C1 segment of cervical spinal cord (tissue), 14 donors: ENCODE measurements around the gene FOXO1.

ENCODE experiments used
- DNase-seq, 14 donors: peaks; one replicate each; lab custom pipeline; 2025; lab: John Stamatoyannopoulos, UW

FOXO1 gene

GRCh38 chr13:40580566-40581276, 85.7 kb downstream of the FOXO1 start:
- DNase-seq: no peak

GRCh38 chr13:40579535-40579934, 86.9 kb downstream of the FOXO1 start:
- no peak for DNase-seq

- no peak for DNase-seq
Observed at GRCh38 chr13:40578055-40578454, 88.4 kb downstream of the FOXO1 start.

DNA sequence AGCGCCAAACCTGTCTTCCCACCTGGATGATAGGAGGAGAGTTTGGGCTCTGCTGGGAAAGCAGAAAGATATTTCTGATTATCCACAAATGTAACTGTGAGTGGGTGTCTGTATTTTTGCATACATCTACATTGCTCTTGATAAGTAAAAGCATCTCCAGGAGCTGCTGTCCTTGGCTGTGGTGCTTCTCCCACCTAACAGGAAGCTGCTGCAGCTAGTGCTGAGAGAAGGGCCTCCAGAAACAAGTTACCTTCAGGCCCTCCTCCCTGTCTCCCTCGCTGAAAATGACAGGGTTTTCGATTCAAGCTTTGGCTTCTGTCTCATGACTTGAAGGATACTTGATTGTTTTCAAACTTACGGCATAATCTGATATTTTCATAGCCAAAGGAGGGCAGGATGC, 90.1 kb downstream of the FOXO1 start:
- no peak for DNase-seq

- DNase-seq: no peak
Observed at GRCh38 chr13:40572961-40573360, 93.5 kb downstream of the FOXO1 start.

DNA sequence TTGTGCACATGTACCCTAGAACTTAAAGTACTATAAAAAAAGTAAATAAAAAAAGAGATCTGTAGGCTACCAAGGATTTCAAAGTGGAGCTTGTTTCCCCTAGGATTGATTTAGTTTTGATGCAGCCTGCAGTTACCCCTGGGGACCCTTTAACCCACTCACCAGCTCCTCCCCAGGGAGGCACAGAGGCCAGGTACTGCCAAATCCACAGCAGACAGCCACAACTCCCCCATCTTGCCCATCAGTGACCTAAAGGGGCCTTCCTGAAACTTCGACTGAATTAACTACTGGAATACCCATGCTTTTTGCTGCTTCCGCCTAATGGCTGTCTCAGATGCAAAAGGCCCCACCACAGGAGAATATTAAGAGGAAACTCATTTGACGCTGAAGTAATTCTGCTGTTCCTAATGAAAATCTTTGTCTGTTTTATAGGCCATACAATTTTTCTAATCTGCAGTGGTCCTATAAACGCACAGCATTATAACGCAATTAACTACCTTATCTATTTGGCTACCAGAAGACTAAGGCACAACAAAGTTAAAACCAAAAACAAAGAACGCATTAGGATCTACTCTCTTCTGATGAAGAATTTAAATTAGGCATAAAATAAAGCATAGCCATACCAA, 95.0 kb downstream of the FOXO1 start:
- no peak for DNase-seq

- no peak for DNase-seq
Observed at GRCh38 chr13:40570930-40571329, 95.5 kb downstream of the FOXO1 start.

DNA sequence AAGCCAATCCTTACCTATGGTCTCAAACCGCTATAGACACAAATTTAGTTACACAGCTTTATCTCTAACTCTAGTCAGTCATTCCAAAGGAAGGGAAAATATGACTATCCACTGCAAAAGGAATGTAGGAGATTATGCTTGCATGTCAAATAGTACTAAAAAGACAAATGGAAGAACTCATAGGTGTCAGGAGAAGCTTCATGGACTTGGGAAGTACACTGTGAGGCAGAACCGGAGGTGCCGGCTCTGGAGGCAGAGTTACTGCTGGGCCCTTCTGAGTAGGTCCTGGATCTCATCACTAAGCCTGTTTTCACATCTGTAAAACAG, 97.5 kb downstream of the FOXO1 start:
- no peak for DNase-seq

DNA sequence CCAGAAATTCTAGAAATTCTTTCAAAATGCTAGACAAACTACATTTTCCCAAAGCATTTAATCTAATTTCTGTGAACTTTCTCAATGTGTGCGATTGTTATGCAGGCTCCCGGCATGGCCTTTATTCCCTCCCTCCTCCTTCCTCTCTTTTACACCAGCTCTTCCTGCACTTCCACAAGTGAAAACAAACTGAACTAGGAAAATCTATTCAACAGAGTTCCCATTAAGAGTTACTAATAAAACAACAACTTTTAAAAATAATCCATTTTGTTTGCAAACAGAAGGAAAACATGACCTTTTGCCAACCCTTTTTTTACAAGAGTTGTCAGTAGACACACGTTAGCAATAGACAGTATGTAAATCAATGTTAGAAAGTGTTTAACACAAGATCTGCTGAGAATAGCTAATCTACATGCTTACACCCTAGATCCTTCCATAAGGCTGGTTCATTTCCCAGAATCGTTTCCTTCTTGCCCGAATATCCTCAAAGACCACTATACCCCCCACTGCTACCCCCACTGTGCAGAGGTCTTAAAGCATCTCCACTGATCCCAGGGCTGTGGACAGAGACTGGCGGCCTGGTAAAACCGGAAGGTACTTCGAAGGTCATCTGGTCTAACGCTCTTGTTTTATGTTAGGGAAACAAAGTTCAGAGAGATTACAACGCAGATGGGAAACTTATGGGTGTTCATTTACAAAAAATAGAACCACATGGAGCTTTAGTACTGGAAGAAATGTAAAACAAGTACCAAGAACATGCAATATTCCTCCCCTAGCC, 98.0 kb downstream of the FOXO1 start:
- DNase-seq: no peak

GRCh38 chr13:40566811-40567210, 99.6 kb downstream of the FOXO1 start:
- DNase-seq: no peak

- no peak for DNase-seq
Observed at GRCh38 chr13:40565282-40566148, 100.9 kb downstream of the FOXO1 start.

- no peak for DNase-seq
Observed at GRCh38 chr13:40564342-40565001, 102.0 kb downstream of the FOXO1 start.

DNA sequence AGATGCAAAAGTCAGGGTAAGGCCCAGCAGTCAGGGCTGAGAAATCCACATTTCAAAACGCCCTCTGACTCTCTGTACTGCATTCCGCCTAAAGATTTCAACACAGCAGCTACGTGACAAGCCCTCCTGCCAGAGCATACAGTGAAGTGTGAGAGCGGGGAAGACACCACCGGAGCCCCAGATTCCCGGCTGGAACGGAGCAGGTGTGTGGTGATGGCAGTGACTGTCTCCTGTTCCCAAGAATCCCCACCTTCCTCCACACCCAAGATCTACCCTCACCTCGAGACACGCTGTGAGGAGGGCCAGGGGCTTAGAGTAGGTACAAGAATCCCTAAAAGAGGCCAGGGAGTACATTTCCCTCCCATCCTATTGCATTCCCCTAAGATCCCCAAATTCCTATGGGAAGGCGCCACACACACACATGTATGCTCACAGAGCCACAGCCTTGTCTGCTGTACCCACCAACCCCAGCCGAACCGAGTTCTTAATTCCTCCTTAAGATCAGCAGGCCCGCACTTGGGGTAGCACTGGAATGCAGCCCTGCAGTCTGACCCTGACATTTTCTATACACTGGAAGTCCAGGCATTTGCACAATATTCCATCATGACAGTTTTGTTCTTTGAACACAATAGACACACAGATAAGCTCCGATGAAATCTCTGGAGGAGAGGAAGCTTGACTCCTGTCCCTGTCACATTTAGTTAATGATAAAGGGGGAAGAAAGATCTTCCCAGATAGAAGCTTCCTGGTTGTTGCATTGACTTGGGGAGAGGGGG, 102.9 kb downstream of the FOXO1 start:
- no peak for DNase-seq

DNA sequence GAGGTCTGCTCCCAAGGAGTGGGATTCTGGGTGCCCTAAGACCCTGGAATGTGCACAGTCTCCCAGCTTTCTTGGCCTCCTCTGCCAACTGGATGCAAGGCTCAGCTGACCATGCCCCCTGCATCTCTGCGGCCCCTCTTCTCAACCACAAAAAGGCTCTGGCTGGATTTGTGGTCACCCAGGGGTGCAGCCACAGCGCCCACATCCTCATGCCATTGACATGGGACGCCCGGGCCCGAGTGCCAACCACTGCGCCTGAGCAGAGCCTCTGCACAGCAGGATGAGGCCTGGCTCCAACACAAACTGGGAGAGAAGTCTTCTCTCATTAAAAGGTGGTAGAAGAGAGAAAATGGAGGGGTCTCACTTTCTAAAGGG, 103.5 kb downstream of the FOXO1 start:
- no peak for DNase-seq

GRCh38 chr13:40559915-40560314, 106.5 kb downstream of the FOXO1 start:
- DNase-seq: no peak

GRCh38 chr13:40558656-40559055, 107.8 kb downstream of the FOXO1 start:
- no peak for DNase-seq

GRCh38 chr13:40556453-40556852, 110.0 kb downstream of the FOXO1 start:
- no peak for DNase-seq

DNA sequence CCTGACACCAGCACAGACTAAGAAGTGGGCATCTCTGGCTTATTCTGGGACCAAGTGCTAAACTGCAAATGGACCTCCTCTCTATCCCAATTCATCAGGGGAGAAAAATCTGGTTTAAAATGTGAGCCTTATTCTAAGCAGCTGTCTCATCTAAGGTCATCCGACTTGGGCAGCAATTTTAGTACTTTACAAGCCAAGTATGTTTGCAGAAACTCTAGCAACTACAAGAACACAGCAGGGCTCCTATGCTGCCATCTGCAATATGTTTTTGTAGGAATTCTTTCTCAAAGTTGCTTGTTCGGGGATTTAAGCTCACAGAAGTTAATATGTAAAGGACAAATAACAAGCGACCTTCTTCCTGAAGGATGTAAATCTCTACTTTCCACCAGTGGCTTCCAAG, 113.1 kb downstream of the FOXO1 start:
- no peak for DNase-seq

GRCh38 chr13:40552895-40553294, 113.5 kb downstream of the FOXO1 start:
- no peak for DNase-seq

DNA sequence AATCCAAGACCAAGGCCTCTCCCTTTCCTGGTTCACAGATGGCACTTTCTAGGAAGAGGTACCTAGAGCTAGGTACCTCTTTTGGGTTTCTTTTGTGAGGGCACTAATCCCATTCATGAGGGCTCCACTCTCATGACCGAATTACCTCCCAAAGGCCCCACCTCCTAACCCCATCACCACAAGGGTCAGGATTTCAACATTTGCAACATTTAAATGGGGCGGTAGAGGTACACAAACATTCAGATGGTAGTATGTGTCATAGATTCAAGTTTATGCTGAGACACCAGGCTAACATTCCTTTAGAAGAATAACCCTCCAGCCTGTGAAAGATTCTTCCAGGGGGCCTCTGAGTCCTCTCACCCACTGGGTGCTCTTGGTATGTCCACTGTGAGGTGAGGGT, 116.3 kb downstream of the FOXO1 start:
- DNase-seq: no peak
